HL-60 (cell line): ENCODE results near the gene FNDC10.

ENCODE experiments used
- DNase-seq, 2 experiments: peaks; one replicate each; pipeline ENCODE4 v3.0.0-alpha.2; 2010 to 2020; ENCODE audit warnings: low read depth in 1 of 2, low spot score in 1 of 2
- H3K27ac ChIP-seq: fragments of 250-450 bp; sonication (Bioruptor Pico); replicated peaks from 2 replicates; pipeline ENCODE4 v1.5.1; 2020; ENCODE audit warnings: mild to moderate bottlenecking, moderate library complexity
- H3K27me3 ChIP-seq: fragments of 250-450 bp; sonication (Bioruptor Pico); 2 replicates; pipeline ENCODE4 v1.5.1; 2021; ENCODE audit warnings: mild to moderate bottlenecking, moderate library complexity; ENCODE audit not compliant: insufficient read depth, poor library complexity, severe bottlenecking
- H3K4me3 ChIP-seq: replicated peaks from 2 replicates; pipeline ENCODE4 v1.5.1; 2011; ENCODE audit warnings: mild to moderate bottlenecking, control low read depth, low read length; ENCODE audit not compliant: insufficient read depth
- CTCF ChIP-seq: IDR thresholded peaks from one replicate; pipeline ENCODE4 v1.5.1; 2011; ENCODE audit warnings: low read length, control low read depth, inconsistent platforms; ENCODE audit not compliant: insufficient read depth
- GABPA ChIP-seq: IDR thresholded peaks from 2 replicates; pipeline ENCODE4 v1.6.1; 2012; ENCODE audit warnings: low read depth
- POLR2AphosphoS5 ChIP-seq: IDR thresholded peaks from 2 replicates; pipeline ENCODE4 v1.6.1; 2012; ENCODE audit warnings: low read depth
- REST ChIP-seq: IDR thresholded peaks from 2 replicates; pipeline ENCODE4 v1.6.1; 2012; ENCODE audit warnings: low read depth; ENCODE audit not compliant: insufficient replicate concordance
- SPI1 ChIP-seq: IDR thresholded peaks from 2 replicates; pipeline ENCODE4 v1.6.1; 2012; ENCODE audit warnings: low read depth, mild to moderate bottlenecking, borderline replicate concordance

Gene FNDC10

GRCh38 chr1:1583347-1584010, 16.5 kb downstream of the FNDC10 start:
- Histone ChIP-seq H3K4me3 (no peak overlapping the region), H3K27me3 (no peaks in the 10 kb centered on the region), H3K27ac (no peak overlapping the region)
- TF ChIP-seq CTCF: no peak
- TF ChIP-seq GABPA: no peak
- TF ChIP-seq POLR2AphosphoS5: no peak
- TF ChIP-seq REST: no peak
- TF ChIP-seq SPI1: no peak
- DNase-seq: no peak

- DNase-seq: no peak
- H3K4me3 ChIP-seq: no peak overlapping the region
- no peaks in the 10 kb centered on the region for H3K27me3 ChIP-seq
- TF ChIP-seq GABPA (no peak), SPI1 (peak; percentile 80)
- no peak overlapping the region for H3K27ac ChIP-seq
Measured at GRCh38 chr1:1582585-1583346, 17.2 kb downstream of the FNDC10 start.

GRCh38 chr1:1578371-1578940, 21.5 kb downstream of the FNDC10 start:
- TF ChIP-seq REST (no peak), SPI1 (no peak), CTCF (no peak), GABPA (no peak), POLR2AphosphoS5 (no peak)
- Histone ChIP-seq H3K27me3 (no peaks in the 10 kb centered on the region), H3K27ac (no peak overlapping the region), H3K4me3 (no peak overlapping the region)
- no peak for DNase-seq

GRCh38 chr1:1577367-1578011, 22.4 kb downstream of the FNDC10 start:
- H3K4me3 ChIP-seq: no peak overlapping the region
- TF ChIP-seq SPI1: no peak
- no peak for TF ChIP-seq REST
- TF ChIP-seq POLR2AphosphoS5: no peak
- TF ChIP-seq GABPA: no peak
- TF ChIP-seq CTCF: no peak
- no peak overlapping the region for H3K27ac ChIP-seq
- DNase-seq: no peak
- H3K27me3 ChIP-seq: no peaks in the 10 kb centered on the region
